GM06990 (cell line): ENCODE data around the gene B3GNT3.
A peak's percentile ranks its signal among the peaks of the same experiment; 100 is the strongest.

ENCODE experiments used
- DNase-seq: peaks from one replicate; pipeline ENCODE4 v3.0.0-alpha.2; 2011; ENCODE audit not compliant: insufficient read length; ENCODE audit errors: extremely low read depth
- H3K27me3 ChIP-seq: replicated peaks from 2 replicates; pipeline ENCODE4 v1.6.0; 2011; ENCODE audit warnings: low read length; ENCODE audit not compliant: control insufficient read depth, insufficient read depth
- H3K36me3 ChIP-seq: 2 replicates; pipeline ENCODE4 v1.5.1; 2011; ENCODE audit warnings: low read length; ENCODE audit not compliant: control insufficient read depth, insufficient read depth
- H3K4me3 ChIP-seq: replicated peaks from 2 replicates; pipeline ENCODE4 v1.5.1; 2011; ENCODE audit warnings: low read depth, mild to moderate bottlenecking, control low read depth, low read length
- TF ChIP-seq, protein P1 (sequence below): IDR thresholded peaks from 2 replicates; pipeline ENCODE4 v1.5.1; 2011; ENCODE audit warnings: low read length, control low read depth, mild to moderate bottlenecking, inconsistent platforms; ENCODE audit not compliant: insufficient read depth, poor library complexity, severe bottlenecking

B3GNT3 gene

GRCh38 chr19:17829855-17830566 lies 35.1 kb downstream of the B3GNT3 start:
- no peak for DNase-seq
- H3K36me3 ChIP-seq = peaks cover 34% of the 10 kb centered on the region
- TF ChIP-seq, protein P1, sequence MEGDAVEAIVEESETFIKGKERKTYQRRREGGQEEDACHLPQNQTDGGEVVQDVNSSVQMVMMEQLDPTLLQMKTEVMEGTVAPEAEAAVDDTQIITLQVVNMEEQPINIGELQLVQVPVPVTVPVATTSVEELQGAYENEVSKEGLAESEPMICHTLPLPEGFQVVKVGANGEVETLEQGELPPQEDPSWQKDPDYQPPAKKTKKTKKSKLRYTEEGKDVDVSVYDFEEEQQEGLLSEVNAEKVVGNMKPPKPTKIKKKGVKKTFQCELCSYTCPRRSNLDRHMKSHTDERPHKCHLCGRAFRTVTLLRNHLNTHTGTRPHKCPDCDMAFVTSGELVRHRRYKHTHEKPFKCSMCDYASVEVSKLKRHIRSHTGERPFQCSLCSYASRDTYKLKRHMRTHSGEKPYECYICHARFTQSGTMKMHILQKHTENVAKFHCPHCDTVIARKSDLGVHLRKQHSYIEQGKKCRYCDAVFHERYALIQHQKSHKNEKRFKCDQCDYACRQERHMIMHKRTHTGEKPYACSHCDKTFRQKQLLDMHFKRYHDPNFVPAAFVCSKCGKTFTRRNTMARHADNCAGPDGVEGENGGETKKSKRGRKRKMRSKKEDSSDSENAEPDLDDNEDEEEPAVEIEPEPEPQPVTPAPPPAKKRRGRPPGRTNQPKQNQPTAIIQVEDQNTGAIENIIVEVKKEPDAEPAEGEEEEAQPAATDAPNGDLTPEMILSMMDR = no peak
- no peak overlapping the region for H3K4me3 ChIP-seq
- no peaks in the 10 kb centered on the region for H3K27me3 ChIP-seq

DNA sequence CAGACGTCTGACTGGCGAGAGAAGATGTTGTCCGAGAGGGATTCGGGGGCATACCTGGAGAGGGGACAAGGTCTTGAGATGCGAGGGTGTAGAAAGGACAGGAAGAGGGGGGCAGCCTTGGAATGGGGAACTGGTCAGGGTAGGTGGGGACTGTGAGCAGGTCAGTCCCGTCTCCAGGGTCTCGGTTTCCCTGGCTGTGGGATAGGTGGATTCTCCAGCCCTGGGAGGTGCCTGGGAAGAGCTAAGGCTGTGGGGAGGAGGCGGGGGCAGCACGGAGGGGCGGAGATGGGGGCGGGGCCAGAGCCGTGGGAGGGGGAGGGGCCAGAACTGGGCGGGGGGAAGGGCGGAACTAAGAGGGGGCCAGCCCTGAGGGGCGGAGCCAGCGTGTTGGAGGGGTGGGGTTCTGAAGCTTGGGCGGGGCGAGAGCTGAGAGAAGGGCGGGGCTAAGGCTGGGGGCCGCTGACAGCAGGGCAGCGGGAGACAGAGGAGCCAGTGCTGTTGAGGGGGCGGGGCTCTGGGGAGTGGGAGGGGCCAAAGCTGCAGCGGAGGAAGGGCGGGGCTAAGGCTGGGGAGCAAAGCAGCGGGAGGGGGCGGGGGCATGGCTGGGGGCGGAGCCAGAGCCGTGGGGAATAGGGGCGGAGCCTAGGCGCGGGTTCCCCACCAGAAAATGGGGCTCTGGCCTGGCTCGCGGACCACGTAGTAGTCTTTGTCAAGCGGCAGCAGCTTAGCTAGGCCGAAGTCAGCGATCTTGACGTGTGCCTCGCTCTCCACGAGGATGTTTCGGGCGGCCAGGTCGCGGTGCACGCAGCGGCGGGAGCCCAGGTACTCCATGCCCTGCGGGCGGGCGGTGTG lies 35.9 kb downstream of the B3GNT3 start:
- Histone ChIP-seq H3K4me3 (no peak overlapping the region), H3K27me3 (no peaks in the 10 kb centered on the region), H3K36me3 (peaks cover 34% of the 10 kb centered on the region)
- peak; percentile 59 for DNase-seq
- TF ChIP-seq, protein P1 = no peak

DNA sequence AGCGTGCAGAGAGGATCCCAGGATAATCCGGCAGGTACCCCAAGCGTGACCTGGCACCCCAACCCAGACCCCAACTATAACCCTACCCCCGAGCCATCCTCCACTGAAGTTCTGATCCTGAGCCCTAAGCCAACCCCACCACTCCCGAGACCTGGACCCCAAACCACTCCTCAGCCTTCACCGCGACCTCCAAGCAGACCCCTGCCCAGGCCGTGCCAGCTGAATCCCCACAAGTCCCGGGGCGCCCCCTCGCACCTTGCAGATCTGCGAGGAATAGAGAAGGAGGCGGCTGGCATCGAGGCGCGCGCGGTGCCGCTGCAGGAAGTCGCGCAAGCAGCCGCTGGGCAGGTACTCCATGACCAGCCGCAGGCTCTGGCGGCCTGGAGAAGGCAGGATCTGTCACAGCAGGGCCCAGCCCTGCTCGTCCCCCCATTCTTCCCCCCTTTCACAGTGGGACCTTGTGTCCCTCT lies 36.5 kb downstream of the B3GNT3 start:
- Histone ChIP-seq H3K27me3 (no peaks in the 10 kb centered on the region), H3K4me3 (no peak overlapping the region), H3K36me3 (peaks cover 38% of the 10 kb centered on the region)
- DNase-seq = no peak
- TF ChIP-seq, protein P1 = no peak

DNA sequence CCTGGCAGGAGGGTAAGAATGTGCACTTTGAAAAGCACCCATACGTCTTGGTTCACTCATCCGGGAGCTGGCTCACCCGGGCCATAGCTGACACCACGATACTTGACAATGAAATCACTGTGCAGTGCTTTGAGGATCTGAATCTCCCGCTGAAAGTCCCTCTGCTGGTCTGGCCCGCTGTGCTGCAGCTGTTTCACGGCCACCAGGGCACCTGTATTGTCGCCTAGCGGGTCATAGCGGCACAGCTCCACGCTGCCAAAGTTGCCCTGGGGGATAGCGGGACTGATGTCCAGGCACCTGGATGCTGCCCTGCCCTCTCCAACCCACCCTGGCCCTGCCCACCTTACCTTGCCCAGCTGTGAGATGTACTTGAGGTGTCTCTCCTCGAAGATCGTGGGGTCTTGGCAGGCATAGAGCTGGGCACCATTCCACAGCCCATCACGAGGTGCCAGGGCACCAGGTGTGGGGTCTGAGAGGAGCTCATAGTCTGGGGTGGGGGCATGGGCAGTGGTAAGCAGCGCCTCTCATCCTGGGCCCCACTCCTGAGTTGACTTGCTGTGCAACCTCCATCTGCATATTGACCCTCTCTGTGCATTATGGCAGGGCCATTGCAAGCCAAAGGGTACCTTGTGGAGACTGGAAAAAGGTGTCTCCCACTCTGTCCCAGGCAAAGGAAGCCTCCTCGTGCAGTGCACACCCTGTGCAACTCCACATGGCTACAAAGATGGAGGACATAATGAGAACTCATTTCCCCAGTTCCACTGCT lies 37.7 kb downstream of the B3GNT3 start:
- Histone ChIP-seq H3K36me3 (peaks cover 40% of the 10 kb centered on the region), H3K27me3 (no peaks in the 10 kb centered on the region), H3K4me3 (no peak overlapping the region)
- DNase-seq = no peak
- TF ChIP-seq, protein P1 = no peak

DNA sequence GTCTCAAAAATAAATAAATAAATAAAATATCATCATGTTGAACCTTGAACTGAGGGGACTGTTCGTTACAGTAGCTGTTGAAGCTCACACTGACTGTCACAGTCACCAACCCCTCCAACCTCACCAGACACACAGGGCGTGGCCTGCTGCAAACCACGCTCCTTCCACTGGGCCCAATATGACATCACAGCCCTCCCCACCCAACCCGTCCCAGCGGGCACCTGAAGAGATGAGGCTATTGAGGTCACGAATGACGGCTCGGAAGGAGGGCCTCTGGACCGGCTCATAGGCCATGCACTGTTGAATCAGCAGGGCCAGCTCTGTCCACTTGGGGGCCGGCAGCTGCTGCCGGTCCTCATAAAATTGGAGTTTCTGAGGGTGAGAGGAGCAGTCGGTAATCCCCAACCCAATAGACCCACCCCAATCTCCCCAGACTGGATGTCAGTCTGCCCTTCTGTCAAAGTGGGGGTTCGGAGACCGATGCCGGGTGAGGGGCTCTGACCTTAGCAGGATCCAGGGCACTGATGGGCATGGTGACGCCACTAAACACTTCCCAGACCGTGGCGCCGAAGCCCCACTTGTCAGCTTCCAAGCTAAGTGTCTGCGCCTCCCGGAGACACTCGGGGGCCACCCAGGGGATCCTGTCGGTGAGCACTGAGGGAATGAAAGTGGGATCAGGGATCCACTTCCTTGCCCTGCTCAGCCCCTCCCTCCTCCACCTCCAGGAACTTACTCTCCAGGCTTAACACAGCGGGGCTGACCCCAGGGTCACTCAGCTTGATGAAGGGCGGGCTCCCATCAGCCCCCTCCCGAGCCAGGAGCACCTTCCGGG lies 39.6 kb downstream of the B3GNT3 start:
- Histone ChIP-seq H3K27me3 (no peaks in the 10 kb centered on the region), H3K36me3 (peaks cover 46% of the 10 kb centered on the region)
- TF ChIP-seq, protein P1 = peak; percentile 6

More for the DNA sequence above, 39.6 kb downstream of the B3GNT3 start:
- H3K4me3 ChIP-seq = no peak overlapping the region
- DNase-seq = no peak
